Effector memory CD4-positive, alpha-beta T cell (primary cell): Measurements from ENCODE around the gene TUBB3.

Experiments used
- DNase-seq, 3 donors: peaks; one replicate each; pipeline ENCODE4 v3.0.0-alpha.2; 2020
- H3K27ac ChIP-seq: 2 replicates; pipeline ENCODE4 v1.7.0; 2013; ENCODE audit warnings: mild to moderate bottlenecking, low read length, moderate library complexity; ENCODE audit not compliant: insufficient read depth, poor library complexity, severe bottlenecking
- H3K27me3 ChIP-seq: replicated peaks from 2 replicates; pipeline ENCODE4 v1.7.0; 2013; ENCODE audit warnings: mild to moderate bottlenecking, low read length; ENCODE audit not compliant: insufficient read depth, control insufficient read depth, poor library complexity, severe bottlenecking
- H3K36me3 ChIP-seq: 2 replicates; pipeline ENCODE4 v1.7.0; 2013; ENCODE audit warnings: mild to moderate bottlenecking, low read length, moderate library complexity; ENCODE audit not compliant: control insufficient read depth, insufficient read depth
- H3K4me1 ChIP-seq: 2 replicates; pipeline ENCODE4 v1.7.0; 2013; ENCODE audit warnings: low read length, mild to moderate bottlenecking; ENCODE audit not compliant: control insufficient read depth, insufficient read depth, poor library complexity, severe bottlenecking
- H3K4me3 ChIP-seq: 2 replicates; pipeline ENCODE4 v1.7.0; 2013; ENCODE audit warnings: low read length, low read depth, mild to moderate bottlenecking; ENCODE audit not compliant: insufficient read depth, poor library complexity, severe bottlenecking
- H3K9me3 ChIP-seq: 2 replicates; pipeline ENCODE4 v1.7.0; 2013; ENCODE audit warnings: mild to moderate bottlenecking, low read length, moderate library complexity; ENCODE audit not compliant: control insufficient read depth

TUBB3 gene

DNA sequence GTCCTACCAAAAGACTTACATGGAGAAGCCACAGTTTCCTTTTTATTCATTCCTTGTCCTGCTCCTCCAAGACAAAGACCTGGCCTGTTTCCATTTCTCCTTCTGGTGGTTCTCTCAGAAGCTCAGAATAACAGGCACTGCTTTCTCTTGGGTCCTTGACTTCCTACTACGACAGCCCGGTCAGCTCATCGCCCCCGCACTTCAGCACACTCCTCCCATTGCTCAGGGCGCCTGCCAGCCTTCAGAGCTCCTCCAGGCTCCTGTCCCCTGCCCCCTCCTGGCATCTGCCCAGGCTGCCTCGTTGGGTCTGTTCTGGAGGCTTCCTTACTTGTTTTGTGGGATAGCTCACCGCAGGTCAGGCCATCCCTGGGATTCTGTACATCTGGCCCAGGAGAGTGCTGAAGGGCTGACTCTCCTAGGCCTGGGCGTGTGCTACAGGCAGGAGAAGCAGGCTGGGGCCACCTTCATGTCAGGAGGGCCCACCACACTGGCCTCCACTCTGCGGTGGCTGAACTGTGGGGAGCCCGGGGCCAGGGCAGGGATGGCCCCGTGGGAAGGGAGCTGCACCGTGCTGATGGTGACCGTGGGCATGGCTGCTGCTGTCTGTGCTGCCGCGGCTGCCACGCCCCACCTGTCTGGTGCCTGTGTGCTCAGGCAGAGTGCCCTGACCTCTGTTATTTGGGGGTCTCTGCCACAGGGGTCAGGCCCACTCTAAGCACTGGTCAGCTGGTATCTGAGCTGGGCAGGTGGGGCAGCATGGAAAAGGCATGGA, 32.1 kb upstream of the TUBB3 start:
- Histone ChIP-seq H3K4me3 (no peak overlapping the region), H3K4me1 (no peaks in the 10 kb centered on the region), H3K36me3 (peaks cover 73% of the 10 kb centered on the region), H3K27me3 (no peaks in the 10 kb centered on the region), H3K9me3 (no peaks in the 10 kb centered on the region), H3K27ac (no peak overlapping the region)
- no peak for DNase-seq

DNA sequence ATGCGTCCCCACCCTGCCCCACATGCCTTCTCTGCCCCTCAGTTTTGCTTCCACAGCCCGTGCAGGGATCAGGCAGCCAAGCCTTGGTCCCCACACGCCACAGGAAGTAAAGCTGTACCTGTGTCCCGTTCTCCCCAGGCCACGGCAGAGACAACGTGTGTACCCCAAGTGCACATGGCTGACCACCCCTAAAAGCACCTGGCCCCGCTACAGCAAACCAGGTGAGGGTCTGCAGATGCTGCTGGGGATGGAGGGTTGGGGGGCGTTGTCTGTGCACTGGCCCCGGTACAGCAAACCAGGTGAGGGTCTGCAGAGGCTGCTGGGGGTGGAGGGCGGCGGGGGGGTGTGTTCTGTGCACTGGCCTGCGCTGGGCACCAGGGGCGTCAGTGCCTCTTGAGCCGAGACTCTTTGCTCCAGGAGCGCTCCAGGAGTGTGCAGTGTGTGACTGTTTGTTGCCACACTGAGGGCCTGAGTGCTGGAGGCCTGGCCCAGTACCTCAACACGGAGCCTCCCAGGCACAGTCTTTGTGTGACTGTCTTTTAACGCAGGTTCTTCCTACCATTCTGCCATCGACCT, 31.0 kb upstream of the TUBB3 start:
- Histone ChIP-seq H3K27me3 (no peaks in the 10 kb centered on the region), H3K9me3 (no peaks in the 10 kb centered on the region), H3K36me3 (peaks cover 77% of the 10 kb centered on the region), H3K27ac (no peak overlapping the region), H3K4me3 (no peak overlapping the region), H3K4me1 (no peaks in the 10 kb centered on the region)
- DNase-seq, result no peak

DNA sequence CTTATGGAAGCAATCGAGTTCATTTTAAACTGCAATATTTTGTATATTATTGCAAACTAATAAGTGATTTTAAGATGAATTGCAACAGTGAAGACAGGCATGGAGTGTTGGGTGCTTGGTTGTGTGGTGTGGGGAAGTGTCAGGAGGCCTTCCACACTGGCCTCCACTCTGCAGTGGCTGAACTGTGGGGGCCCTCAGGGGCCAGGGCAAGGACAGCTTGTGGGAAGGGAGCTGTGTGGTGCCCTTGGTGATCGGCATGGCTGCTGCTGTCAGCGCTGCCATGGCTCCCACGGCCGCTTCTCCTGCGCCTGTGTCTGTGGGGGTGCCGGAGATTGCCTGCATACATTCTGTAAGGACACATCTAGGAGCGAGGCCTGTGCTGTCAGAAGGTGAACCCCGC, 30.5 kb upstream of the TUBB3 start:
- no peak overlapping the region for H3K4me3 ChIP-seq
- no peak overlapping the region for H3K27ac ChIP-seq
- no peaks in the 10 kb centered on the region for H3K9me3 ChIP-seq
- peaks cover 75% of the 10 kb centered on the region for H3K36me3 ChIP-seq
- H3K4me1 ChIP-seq, result no peaks in the 10 kb centered on the region
- DNase-seq, result no peak
- no peaks in the 10 kb centered on the region for H3K27me3 ChIP-seq

DNA sequence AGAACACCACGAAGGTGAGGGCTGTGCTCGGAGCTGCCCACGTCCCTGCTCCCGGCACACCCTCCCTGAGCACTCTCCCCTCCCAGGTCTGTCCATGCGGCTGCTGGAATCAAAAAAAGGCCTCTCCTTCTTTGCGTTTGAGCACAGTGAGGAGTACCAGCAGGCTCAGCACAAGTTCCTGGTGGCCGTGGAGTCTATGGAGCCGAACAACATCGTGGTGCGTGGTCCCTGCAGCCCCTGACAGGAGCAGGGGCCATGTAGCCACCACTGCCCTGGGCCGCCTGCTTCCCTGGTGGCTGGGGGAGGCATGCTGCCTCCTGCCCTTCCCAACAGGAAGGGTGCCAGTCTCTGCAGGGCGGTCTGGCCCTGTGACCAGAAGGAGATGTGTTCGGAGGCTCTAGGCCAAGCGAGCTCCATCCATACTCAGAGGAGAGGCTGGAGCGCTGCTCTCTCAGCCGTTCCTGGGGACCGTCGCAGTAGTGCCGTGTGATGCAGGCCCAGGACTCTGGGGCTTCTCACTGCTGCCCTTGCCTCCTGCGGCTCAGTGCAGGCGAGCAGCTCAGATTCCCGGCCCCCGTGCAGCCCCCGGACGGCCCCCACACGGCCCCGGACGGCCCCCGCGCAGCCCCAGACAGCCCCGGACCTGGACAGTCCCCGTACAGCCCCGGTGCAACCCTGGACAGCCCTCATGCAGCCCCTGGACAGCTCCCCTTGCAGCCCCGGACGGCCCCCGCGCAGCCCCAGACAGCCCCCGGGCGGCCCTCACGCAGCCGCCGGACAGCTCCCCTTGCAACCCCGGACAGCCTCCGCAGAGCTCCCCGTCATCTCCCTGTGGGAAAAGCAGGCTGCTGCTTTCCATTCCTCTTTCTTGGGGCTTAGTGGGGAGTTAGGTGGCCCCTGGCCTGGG, 29.2 kb upstream of the TUBB3 start:
- DNase-seq, result no peak
- H3K27ac ChIP-seq, result no peak overlapping the region
- no peaks in the 10 kb centered on the region for H3K9me3 ChIP-seq
- no peaks in the 10 kb centered on the region for H3K4me1 ChIP-seq
- H3K36me3 ChIP-seq, result peaks cover 80% of the 10 kb centered on the region
- no peaks in the 10 kb centered on the region for H3K27me3 ChIP-seq
- H3K4me3 ChIP-seq, result no peak overlapping the region

DNA sequence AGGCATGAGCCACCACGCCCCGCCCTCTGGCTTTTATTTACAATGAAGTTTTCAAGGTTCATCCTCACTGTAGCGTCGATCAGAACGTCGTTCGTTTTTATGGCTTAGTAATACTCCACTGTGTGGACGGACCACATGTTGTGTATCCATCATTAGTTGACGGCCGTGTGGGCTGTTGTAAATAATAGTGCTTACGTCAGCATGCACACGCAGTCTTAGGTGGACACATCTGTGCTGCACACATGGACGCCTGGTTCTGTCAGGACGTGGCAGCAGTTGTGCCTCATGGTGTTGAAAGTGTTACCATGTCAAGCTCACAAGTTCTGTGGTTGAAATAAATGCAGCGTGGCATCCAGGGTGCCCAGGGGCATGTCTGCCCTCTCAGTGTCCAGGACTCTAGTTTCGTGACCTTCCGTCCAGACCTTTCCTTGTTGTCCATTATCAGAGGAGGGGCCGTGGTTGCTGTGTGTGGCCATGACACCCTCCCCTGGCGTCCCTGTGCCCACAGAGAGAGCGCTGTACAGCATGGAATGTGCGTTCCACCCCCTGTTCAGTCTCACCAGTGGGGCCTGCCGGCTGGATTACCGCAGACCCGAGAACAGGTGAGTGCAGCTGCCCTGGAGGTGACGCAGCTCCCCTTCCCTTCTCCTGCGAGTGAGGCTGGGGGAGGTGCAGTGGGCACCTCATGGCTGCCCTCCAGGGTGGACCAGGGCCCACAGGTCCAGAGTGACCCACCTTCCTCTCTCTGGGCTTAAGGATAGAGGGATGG, 27.5 kb upstream of the TUBB3 start:
- H3K4me1 ChIP-seq, result no peaks in the 10 kb centered on the region

DNA sequence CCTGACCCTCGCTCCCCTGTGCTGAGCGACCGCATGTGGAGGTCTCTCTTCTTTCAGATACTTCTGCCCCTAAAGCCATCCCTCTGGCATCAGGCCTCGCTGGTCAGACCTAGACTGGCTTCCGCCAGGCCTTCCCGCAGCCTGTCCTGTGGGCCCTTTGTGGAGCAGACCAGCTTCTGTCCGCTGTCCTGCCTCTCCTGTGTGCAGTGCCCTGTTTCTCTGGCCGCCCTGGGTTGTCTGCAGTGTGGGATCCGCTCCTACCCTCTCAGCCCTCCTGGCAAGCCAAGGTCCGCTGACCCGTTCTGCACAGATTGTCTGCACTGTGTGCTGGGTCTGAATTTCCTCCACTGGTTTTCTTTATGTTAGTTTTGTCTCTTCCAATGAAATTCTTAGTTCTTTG, 25.9 kb upstream of the TUBB3 start:
- no peak for DNase-seq
- no peak overlapping the region for H3K27ac ChIP-seq
- H3K36me3 ChIP-seq, result peaks cover 79% of the 10 kb centered on the region

More for the DNA sequence above, 27.5 kb upstream of the TUBB3 start:
- Histone ChIP-seq H3K9me3 (no peaks in the 10 kb centered on the region), H3K4me3 (no peak overlapping the region), H3K36me3 (peaks cover 88% of the 10 kb centered on the region), H3K27ac (no peak overlapping the region), H3K27me3 (no peaks in the 10 kb centered on the region)
- no peak for DNase-seq

DNA sequence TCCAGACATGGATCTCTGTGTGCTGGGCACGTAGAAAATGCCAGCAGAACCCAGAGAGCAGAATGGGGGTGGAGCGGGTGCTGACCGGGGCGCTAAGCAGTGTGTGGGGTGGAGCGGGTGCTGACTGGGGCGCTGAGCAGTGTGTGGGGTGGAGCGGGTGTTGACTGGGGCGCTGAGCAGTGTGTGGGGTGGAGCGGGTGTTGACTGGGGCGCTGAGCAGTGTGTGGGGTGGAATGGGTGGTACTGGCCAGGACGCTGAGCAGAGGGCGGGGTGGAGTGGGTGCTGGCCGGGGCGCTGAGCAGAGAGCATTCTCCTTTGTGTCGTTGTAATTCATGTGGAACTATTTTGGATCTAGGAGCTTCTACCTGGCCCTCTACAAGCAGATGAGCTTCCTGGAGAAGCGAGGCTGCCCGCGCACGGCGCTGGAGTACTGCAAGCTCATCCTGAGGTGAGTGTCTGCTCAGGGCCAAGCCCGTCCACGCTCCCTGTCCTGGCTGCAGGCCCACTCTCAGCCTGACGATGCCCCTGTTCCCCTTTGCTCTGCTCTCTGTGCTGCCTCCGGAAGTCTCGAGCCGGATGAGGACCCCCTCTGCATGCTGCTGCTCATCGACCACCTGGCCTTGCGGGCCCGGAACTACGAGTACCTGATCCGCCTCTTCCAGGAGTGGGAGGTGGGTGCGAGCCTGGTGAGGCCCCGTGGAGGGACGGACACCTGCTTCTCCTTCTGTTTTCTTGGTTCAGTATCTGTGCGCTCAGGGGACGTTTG, 24.8 kb upstream of the TUBB3 start:
- DNase-seq, result no peak
- H3K4me3 ChIP-seq, result no peak overlapping the region
- H3K4me1 ChIP-seq, result no peaks in the 10 kb centered on the region
- H3K36me3 ChIP-seq, result peaks cover 73% of the 10 kb centered on the region
- H3K27me3 ChIP-seq, result no peaks in the 10 kb centered on the region
- H3K27ac ChIP-seq, result no peak overlapping the region
- H3K9me3 ChIP-seq, result no peaks in the 10 kb centered on the region

More for the DNA sequence above, 25.9 kb upstream of the TUBB3 start:
- Histone ChIP-seq H3K4me3 (no peak overlapping the region), H3K4me1 (no peaks in the 10 kb centered on the region), H3K9me3 (no peaks in the 10 kb centered on the region), H3K27me3 (no peaks in the 10 kb centered on the region)

DNA sequence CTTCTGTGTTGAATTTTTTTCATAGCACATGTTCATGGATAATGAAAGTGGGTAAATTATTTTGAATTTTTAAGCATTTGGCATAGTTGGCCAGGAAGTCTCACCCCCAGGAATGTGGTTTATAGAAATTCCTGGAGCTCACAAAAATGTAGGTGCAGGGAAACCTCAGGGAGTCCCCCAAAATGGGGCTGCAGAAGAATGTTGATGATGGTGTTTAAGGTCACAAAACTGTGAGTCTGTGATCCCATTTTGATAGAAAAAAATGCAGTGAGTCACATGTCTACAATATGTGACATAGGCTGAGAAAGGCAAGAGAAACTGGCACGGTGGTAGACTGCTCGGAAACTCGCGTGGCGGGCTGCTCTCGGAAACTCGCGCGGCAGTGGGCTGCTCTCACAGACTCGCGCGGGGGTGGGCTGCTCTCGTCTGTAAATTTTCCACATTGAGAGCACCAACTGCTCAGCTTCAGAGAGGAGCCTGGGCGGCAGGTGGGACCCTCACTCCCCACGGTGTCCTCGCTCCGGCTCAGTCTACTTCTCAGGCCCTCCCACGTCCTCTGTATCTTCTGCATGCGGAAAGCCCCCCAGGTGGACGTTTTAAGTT, 23.2 kb upstream of the TUBB3 start:
- Histone ChIP-seq H3K36me3 (peaks cover 71% of the 10 kb centered on the region), H3K4me3 (no peak overlapping the region), H3K9me3 (no peaks in the 10 kb centered on the region), H3K27ac (no peak overlapping the region), H3K27me3 (no peaks in the 10 kb centered on the region), H3K4me1 (no peaks in the 10 kb centered on the region)
- no peak for DNase-seq

DNA sequence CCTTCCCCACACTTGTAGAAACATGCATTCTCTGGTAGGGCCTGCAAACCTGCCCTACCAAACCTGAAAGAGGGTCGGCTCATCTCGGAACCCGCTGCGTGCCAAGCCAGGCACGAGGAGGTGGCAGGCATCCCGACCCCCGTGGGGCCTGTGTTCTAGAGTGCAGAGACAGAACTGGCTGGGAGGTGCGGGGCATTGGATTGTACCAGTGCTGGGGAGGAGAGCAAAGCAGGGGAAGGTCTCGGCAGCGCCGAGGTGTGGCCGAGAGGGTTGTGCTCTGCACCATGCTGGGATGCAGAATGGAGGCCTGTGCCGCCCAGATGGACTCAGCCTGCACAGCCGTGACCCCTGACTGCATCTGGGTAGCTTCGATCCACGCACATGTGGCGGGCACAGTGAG, 22.3 kb upstream of the TUBB3 start:
- Histone ChIP-seq H3K27me3 (no peaks in the 10 kb centered on the region), H3K4me3 (no peak overlapping the region), H3K9me3 (no peaks in the 10 kb centered on the region), H3K4me1 (no peaks in the 10 kb centered on the region), H3K27ac (no peak overlapping the region), H3K36me3 (peaks cover 72% of the 10 kb centered on the region)
- no peak for DNase-seq
